Measurements from ENCODE around the gene PHF21B.
A peak's percentile ranks its signal among the peaks of the same experiment; 100 is the strongest.

PHF21B gene

GRCh38 chr22:45009606-45010531 lies at the start of gene PHF21B:
TSS of gene PHF21B (minus strand) at chr22:45010005. CDS start at chr22:45009549, 456 bp downstream.
- peak within 1 kb of the TSS; percentile 71; the same call in 1 of the 2 replicates for H3K27ac ChIP-seq (ENCODE audit: extremely low read depth, low read depth, low read length)
- TF ChIP-seq ZNF202 (tag by site-specific recombination; IDR thresholded peaks at IDR 0.05; ENCODE audit: borderline replicate concordance): no peak
- TF ChIP-seq, protein P1, sequence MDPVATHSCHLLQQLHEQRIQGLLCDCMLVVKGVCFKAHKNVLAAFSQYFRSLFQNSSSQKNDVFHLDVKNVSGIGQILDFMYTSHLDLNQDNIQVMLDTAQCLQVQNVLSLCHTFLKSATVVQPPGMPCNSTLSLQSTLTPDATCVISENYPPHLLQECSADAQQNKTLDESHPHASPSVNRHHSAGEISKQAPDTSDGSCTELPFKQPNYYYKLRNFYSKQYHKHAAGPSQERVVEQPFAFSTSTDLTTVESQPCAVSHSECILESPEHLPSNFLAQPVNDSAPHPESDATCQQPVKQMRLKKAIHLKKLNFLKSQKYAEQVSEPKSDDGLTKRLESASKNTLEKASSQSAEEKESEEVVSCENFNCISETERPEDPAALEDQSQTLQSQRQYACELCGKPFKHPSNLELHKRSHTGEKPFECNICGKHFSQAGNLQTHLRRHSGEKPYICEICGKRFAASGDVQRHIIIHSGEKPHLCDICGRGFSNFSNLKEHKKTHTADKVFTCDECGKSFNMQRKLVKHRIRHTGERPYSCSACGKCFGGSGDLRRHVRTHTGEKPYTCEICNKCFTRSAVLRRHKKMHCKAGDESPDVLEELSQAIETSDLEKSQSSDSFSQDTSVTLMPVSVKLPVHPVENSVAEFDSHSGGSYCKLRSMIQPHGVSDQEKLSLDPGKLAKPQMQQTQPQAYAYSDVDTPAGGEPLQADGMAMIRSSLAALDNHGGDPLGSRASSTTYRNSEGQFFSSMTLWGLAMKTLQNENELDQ (tag by site-specific recombination; IDR thresholded peaks at IDR 0.05; ENCODE audit: low read depth): no peak
- TF ChIP-seq ZSCAN30 (tag by site-specific recombination; IDR thresholded peaks at IDR 0.05): peak; percentile 24; the same call in 1 of the 2 replicates
- TF ChIP-seq ZEB2 (tag by site-specific recombination; IDR thresholded peaks at IDR 0.05): peak; percentile 64
- TF ChIP-seq CTCF (tag by site-specific recombination; IDR thresholded peaks at IDR 0.05): 0 out of 2 replicates have a peak, but pooled peaks have one; percentile 39
- TF ChIP-seq SETDB1 (IDR thresholded peaks at IDR 0.05; ENCODE audit: insufficient read length, low read length): no peak
- TF ChIP-seq KLF9 (tag by site-specific recombination; IDR thresholded peaks at IDR 0.05; ENCODE audit: low read depth): peak; percentile 21; the same call in 1 of the 2 replicates
- TF ChIP-seq KLF10 (tag by site-specific recombination; IDR thresholded peaks at IDR 0.05): peak; percentile 16; the same call in 1 of the 2 replicates
- TF ChIP-seq ZNF266 (tag by site-specific recombination; IDR thresholded peaks at IDR 0.05; ENCODE audit: low read depth): no peak
- TF ChIP-seq ZNF335 (tag by site-specific recombination; conservative IDR thresholded peaks at IDR 0.05): peak; percentile 91
- no peak for TF ChIP-seq ZNF10 (tag by site-specific recombination; IDR thresholded peaks at IDR 0.05)
- TF ChIP-seq, protein P2, sequence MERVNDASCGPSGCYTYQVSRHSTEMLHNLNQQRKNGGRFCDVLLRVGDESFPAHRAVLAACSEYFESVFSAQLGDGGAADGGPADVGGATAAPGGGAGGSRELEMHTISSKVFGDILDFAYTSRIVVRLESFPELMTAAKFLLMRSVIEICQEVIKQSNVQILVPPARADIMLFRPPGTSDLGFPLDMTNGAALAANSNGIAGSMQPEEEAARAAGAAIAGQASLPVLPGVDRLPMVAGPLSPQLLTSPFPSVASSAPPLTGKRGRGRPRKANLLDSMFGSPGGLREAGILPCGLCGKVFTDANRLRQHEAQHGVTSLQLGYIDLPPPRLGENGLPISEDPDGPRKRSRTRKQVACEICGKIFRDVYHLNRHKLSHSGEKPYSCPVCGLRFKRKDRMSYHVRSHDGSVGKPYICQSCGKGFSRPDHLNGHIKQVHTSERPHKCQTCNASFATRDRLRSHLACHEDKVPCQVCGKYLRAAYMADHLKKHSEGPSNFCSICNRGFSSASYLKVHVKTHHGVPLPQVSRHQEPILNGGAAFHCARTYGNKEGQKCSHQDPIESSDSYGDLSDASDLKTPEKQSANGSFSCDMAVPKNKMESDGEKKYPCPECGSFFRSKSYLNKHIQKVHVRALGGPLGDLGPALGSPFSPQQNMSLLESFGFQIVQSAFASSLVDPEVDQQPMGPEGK (tag by site-specific recombination; IDR thresholded peaks at IDR 0.05): peak; percentile 75
- TF ChIP-seq ZNF747 (tag by site-specific recombination; IDR thresholded peaks at IDR 0.05): no peak
- TF ChIP-seq ZFHX2 (tag by site-specific recombination; conservative IDR thresholded peaks at IDR 0.05): no peak
- no peak for TF ChIP-seq ZBTB48 (tag by site-specific recombination; IDR thresholded peaks at IDR 0.05)
- no peak for TF ChIP-seq ZNF138 (tag by site-specific recombination; IDR thresholded peaks at IDR 0.05; ENCODE audit: borderline replicate concordance)
- TF ChIP-seq, protein P3, sequence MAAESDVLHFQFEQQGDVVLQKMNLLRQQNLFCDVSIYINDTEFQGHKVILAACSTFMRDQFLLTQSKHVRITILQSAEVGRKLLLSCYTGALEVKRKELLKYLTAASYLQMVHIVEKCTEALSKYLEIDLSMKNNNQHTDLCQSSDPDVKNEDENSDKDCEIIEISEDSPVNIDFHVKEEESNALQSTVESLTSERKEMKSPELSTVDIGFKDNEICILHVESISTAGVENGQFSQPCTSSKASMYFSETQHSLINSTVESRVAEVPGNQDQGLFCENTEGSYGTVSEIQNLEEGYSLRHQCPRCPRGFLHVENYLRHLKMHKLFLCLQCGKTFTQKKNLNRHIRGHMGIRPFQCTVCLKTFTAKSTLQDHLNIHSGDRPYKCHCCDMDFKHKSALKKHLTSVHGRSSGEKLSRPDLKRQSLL (tag by site-specific recombination; IDR thresholded peaks at IDR 0.05): no peak
- TF ChIP-seq ZNF664 (tag by site-specific recombination; IDR thresholded peaks at IDR 0.05): 0 out of 2 replicates have a peak, but pooled peaks have one; percentile 7
- TF ChIP-seq, protein P4, sequence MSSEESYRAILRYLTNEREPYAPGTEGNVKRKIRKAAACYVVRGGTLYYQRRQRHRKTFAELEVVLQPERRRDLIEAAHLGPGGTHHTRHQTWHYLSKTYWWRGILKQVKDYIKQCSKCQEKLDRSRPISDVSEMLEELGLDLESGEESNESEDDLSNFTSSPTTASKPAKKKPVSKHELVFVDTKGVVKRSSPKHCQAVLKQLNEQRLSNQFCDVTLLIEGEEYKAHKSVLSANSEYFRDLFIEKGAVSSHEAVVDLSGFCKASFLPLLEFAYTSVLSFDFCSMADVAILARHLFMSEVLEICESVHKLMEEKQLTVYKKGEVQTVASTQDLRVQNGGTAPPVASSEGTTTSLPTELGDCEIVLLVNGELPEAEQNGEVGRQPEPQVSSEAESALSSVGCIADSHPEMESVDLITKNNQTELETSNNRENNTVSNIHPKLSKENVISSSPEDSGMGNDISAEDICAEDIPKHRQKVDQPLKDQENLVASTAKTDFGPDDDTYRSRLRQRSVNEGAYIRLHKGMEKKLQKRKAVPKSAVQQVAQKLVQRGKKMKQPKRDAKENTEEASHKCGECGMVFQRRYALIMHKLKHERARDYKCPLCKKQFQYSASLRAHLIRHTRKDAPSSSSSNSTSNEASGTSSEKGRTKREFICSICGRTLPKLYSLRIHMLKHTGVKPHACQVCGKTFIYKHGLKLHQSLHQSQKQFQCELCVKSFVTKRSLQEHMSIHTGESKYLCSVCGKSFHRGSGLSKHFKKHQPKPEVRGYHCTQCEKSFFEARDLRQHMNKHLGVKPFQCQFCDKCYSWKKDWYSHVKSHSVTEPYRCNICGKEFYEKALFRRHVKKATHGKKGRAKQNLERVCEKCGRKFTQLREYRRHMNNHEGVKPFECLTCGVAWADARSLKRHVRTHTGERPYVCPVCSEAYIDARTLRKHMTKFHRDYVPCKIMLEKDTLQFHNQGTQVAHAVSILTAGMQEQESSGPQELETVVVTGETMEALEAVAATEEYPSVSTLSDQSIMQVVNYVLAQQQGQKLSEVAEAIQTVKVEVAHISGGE (tag by site-specific recombination; conservative IDR thresholded peaks at IDR 0.05; ENCODE audit: low read depth): peak; percentile 39; the same call in 1 of the 2 replicates
- no peak for TF ChIP-seq SCRT2 (tag by site-specific recombination; IDR thresholded peaks at IDR 0.05)
- 0 out of 2 replicates have a peak, but pooled peaks have one; percentile 29 for TF ChIP-seq ZNF24 (tag by site-specific recombination; IDR thresholded peaks at IDR 0.05)
- TF ChIP-seq ZNF561 (tag by site-specific recombination; IDR thresholded peaks at IDR 0.05; ENCODE audit: borderline replicate concordance): 0 out of 2 replicates have a peak, but pooled peaks have one; percentile 12
- TF ChIP-seq ZNF175 (tag by site-specific recombination; IDR thresholded peaks at IDR 0.05): no peak
- TF ChIP-seq, protein P5, sequence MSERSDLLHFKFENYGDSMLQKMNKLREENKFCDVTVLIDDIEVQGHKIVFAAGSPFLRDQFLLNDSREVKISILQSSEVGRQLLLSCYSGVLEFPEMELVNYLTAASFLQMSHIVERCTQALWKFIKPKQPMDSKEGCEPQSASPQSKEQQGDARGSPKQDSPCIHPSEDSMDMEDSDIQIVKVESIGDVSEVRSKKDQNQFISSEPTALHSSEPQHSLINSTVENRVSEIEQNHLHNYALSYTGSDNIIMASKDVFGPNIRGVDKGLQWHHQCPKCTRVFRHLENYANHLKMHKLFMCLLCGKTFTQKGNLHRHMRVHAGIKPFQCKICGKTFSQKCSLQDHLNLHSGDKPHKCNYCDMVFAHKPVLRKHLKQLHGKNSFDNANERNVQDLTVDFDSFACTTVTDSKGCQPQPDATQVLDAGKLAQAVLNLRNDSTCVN (tag by site-specific recombination; optimal IDR thresholded peaks at IDR 0.05): peak; percentile 33

More at GRCh38 chr22:45009606-45010531, at the start of gene PHF21B:
- 0 out of 2 replicates have a peak, but pooled peaks cover 3% of the 10 kb centered on the region for H3K4me1 ChIP-seq (ENCODE audit: control insufficient read depth, insufficient read depth, low read length)
- ChIA-PET POLR2A (interaction anchor here (0.6 to 1.6 kb wide), 2 partner anchors 154 to 379 kb away, joined by 4 read pairs; partner anchors contain the start of gene NUP50), CTCF (interaction anchor here (0.6 kb wide), 1 partner anchor 895 kb away, joined by 3 read pairs; no protein-coding TSS in a partner anchor)
- H3K36me3 ChIP-seq (ENCODE audit: control insufficient read depth in 2 of 2, insufficient read depth in 1 of 2, low read length in 2 of 2): no peaks in the 10 kb centered on the region
- peak within 1 kb of the TSS; percentile 68 for H3K4me3 ChIP-seq (ENCODE audit: low read depth, low read length)
- no peaks in the 10 kb centered on the region for H3K9me3 ChIP-seq (ENCODE audit: control insufficient read depth, insufficient read depth, low read depth, low read length)

Measured in HEK293 (cell line).